Right lobe of liver (tissue), 6 donors: Measurements from ENCODE around the gene FRMD4A. TPM values are rescaled to one million over a fixed set of nuclear protein-coding genes. Genes with fewer than 3 reads are reported as not detected.

Source experiments
- ATAC-seq, 4 donors: fragments of 200-7000 bp; cut with Tn5 transposase; one replicate each; pipeline ENCODE4 v1.9.1; 2020; ENCODE audit warnings: mild to moderate bottlenecking in 4 of 4, moderate library complexity in 4 of 4
- DNase-seq, 3 donors: peaks; one replicate each; pipeline ENCODE4 v3.0.0-alpha.2; 2020
- H3K27ac ChIP-seq, 3 donors: fragments of 200-600 bp; one replicate each; pipeline ENCODE4 v1.8.0; 2022
- H3K27me3 ChIP-seq, 2 donors: fragments of 200-600 bp; one replicate each; pipeline ENCODE4 v1.8.0; 2022
- H3K36me3 ChIP-seq, 4 donors: fragments of 200-600 bp; sonication (generic) in 1 of 4; one replicate each; pipeline versions ENCODE4 v1.5.1 to v1.8.0; 2017 to 2022; ENCODE audit warnings: control low read depth in 1 of 4
- H3K4me1 ChIP-seq, 4 donors: fragments of 200-600 bp; sonication (generic) in 1 of 4; one replicate each; pipeline versions ENCODE4 v1.5.1 to v1.8.0; 2017 to 2022; ENCODE audit warnings: control low read depth in 1 of 4
- H3K4me3 ChIP-seq, 3 donors: fragments of 200-600 bp; one replicate each; pipeline ENCODE4 v1.8.0; 2022
- H3K9me3 ChIP-seq, 4 donors: fragments of 200-600 bp; sonication (generic) in 1 of 4; one replicate each; pipeline versions ENCODE4 v1.5.1 to v1.8.0; 2017 to 2022; ENCODE audit warnings: control low read depth in 1 of 4
- CTCF ChIP-seq, 4 donors: fragments of 200-600 bp in 3 of 4; fragments of 450-650 bp in 1 of 4; IDR thresholded peaks; one replicate each; pipeline versions ENCODE4 v1.5.1 to v1.8.0; 2016 to 2022; ENCODE audit warnings: antibody characterized with exemption in 4 of 4, mild to moderate bottlenecking in 2 of 4
- POLR2A ChIP-seq: fragments of 450-650 bp; IDR thresholded peaks from one replicate; pipeline ENCODE4 v1.6.1; 2017; ENCODE audit warnings: antibody characterized with exemption, mild to moderate bottlenecking
- WGBS: methylation state at CpG from one replicate; pipeline ENCODE4 v1.1.6; 2018; ENCODE audit warnings: low coverage, low lambda C conversion rate; ENCODE audit not compliant: insufficient coverage; ENCODE audit errors: missing lambda C conversion rate; 5-methylcytosine and 5-hydroxymethylcytosine counted together
- intact Hi-C, 2 donors: fragments of 100-400 bp; cut with DNase I; formaldehyde crosslinking; loops; one replicate each; pipeline versions ENCODE4 v1.11.2 to v1.14.1; 2022
- total RNA-seq, 6 experiments: library from RNA; depleted of rRNA in 2 of 6; stranded (reverse); fragments of >200 nt in 2 of 6; fragmentation: NEBNext Ultra II Directional in 3 of 6; extraction: Animal tissue kit (Norgen Biotek cat#: 25700) in 3 of 6; gene quantifications; one replicate each; pipeline versions ENCODE4 v1.1.0 to v1.2.4, GENCODE V29; 2016 to 2023
- donor health status: DM: no; HTN: yes; CAD: no.
- donor health status: DM: no; HTN: no; CAD: no.
- donor health status: DM: no; HTN: no; CAD: no.
- donor health status: DM: no; HTN: yes; CAD: no.
- donor health status: DM: no; HTN: yes; CAD: no.

The FRMD4A gene
- total RNA-seq, 6 experiments from 2014 or later: 8.4 to 22.8 (median 13.3) TPM

GRCh38 chr10:14128519-14128918 is 202.2 kb downstream of the FRMD4A start:
- no peak overlapping the region for H3K27ac ChIP-seq
- no peak for TF ChIP-seq CTCF (IDR thresholded peaks at IDR 0.05)
- TF ChIP-seq POLR2A: no peak
- ATAC-seq (no peak), DNase-seq (no peak)
- H3K4me3 ChIP-seq: no peak overlapping the region
- H3K27me3 ChIP-seq: no peaks in the 10 kb centered on the region
- no peaks in the 10 kb centered on the region for H3K36me3 ChIP-seq
- no peaks in the 10 kb centered on the region for H3K9me3 ChIP-seq
- no peaks in the 10 kb centered on the region for H3K4me1 ChIP-seq
- intact Hi-C loops: no loop called here
- 74% methylated on average over 8 of the region's 8 CpGs for WGBS

- Histone ChIP-seq H3K4me1 (no peaks in the 10 kb centered on the region), H3K4me3 (no peak overlapping the region), H3K9me3 (no peaks in the 10 kb centered on the region), H3K36me3 (no peaks in the 10 kb centered on the region), H3K27me3 (no peaks in the 10 kb centered on the region), H3K27ac (no peak overlapping the region)
- intact Hi-C loops: no loop called here
- TF ChIP-seq CTCF (IDR thresholded peaks at IDR 0.05) (no peak), POLR2A (no peak)
- no peak for ATAC-seq
- 63% methylated on average over 5 of the region's 6 CpGs for WGBS
- no peak for DNase-seq
These were observed 203.9 kb downstream of the FRMD4A start for GRCh38 chr10:14126697-14127440.

- Histone ChIP-seq H3K4me1 (no peaks in the 10 kb centered on the region), H3K4me3 (no peak overlapping the region), H3K27ac (no peak overlapping the region), H3K27me3 (no peaks in the 10 kb centered on the region), H3K9me3 (no peaks in the 10 kb centered on the region), H3K36me3 (no peaks in the 10 kb centered on the region)
- intact Hi-C loops: no loop called here
- 79% methylated on average over 6 of the region's 6 CpGs for WGBS
- peak; percentile 21 to 45 (median 33) for ATAC-seq
- TF ChIP-seq CTCF (IDR thresholded peaks at IDR 0.05): no peak
- TF ChIP-seq POLR2A: no peak
- DNase-seq: no peak
These were observed 205.2 kb downstream of the FRMD4A start for GRCh38 chr10:14125564-14125963.

GRCh38 chr10:14124941-14125340 is 205.8 kb downstream of the FRMD4A start:
- Histone ChIP-seq H3K4me1 (no peaks in the 10 kb centered on the region), H3K4me3 (no peak overlapping the region), H3K27ac (no peak overlapping the region), H3K27me3 (no peaks in the 10 kb centered on the region), H3K36me3 (no peaks in the 10 kb centered on the region), H3K9me3 (no peaks in the 10 kb centered on the region)
- intact Hi-C loops: no loop called here
- ATAC-seq: peak in 1 of 4 donors; percentile 27
- WGBS: 54% methylated on average over 7 of the region's 7 CpGs
- no peak for TF ChIP-seq CTCF (IDR thresholded peaks at IDR 0.05)
- no peak for TF ChIP-seq POLR2A
- no peak for DNase-seq
